ENCODE measurements around the gene SCN4A. TPM values are rescaled to one million over a fixed set of nuclear protein-coding genes. Genes with fewer than 3 reads are reported as not detected.

SCN4A gene
- total RNA-seq, 1 donor from 2014 or later, result 1.6 TPM

DNA sequence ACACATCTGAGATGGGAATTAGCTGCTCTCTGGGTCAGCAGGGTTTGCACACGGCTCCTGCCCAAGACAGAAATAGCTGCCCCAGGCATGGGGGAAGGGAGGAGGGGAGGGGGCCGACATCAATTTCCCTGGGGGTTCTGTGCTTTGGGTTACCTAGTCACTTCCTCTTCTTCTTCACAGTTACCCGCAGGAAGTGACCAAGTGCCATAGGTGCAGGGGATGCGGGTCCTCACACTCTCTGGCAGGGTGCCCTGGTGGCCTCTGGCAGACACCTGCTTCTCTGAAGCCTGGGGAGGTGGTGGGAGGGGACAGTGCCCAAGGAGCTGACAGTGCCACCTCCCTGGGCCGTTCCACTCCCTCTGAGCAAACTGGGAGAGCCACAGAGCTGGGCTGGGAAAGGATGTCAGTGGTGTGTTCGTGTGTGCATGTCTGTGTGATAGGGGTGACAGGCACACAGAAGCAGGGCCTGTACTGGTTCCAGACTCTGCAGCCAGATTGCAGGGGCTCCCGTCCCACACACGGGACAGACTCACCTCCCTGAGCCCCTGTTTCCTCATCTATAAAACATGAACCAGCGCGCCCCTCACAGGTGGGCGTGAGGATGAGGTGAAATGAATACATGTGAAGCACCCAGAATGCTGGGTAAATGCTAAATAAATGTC is 18.2 kb downstream of the SCN4A start:
- Mint-ChIP-seq H3K4me1 (peaks cover 4% of the 10 kb centered on the region), H3K4me3 (no peak overlapping the region), H3K9me3 (no peaks in the 10 kb centered on the region), H3K27me3 (ENCODE audit: low read depth) (no peaks in the 10 kb centered on the region), H3K27ac (ENCODE audit: unreplicated experiment) (no peak overlapping the region), H3K36me3 (ENCODE audit: low read depth) (no peaks in the 10 kb centered on the region)
- DNase-seq (ENCODE audit: low read depth, low spot score), result no peak
- TF ChIP-seq, protein P1, sequence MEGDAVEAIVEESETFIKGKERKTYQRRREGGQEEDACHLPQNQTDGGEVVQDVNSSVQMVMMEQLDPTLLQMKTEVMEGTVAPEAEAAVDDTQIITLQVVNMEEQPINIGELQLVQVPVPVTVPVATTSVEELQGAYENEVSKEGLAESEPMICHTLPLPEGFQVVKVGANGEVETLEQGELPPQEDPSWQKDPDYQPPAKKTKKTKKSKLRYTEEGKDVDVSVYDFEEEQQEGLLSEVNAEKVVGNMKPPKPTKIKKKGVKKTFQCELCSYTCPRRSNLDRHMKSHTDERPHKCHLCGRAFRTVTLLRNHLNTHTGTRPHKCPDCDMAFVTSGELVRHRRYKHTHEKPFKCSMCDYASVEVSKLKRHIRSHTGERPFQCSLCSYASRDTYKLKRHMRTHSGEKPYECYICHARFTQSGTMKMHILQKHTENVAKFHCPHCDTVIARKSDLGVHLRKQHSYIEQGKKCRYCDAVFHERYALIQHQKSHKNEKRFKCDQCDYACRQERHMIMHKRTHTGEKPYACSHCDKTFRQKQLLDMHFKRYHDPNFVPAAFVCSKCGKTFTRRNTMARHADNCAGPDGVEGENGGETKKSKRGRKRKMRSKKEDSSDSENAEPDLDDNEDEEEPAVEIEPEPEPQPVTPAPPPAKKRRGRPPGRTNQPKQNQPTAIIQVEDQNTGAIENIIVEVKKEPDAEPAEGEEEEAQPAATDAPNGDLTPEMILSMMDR (conservative IDR thresholded peaks at IDR 0.05), result no peak

DNA sequence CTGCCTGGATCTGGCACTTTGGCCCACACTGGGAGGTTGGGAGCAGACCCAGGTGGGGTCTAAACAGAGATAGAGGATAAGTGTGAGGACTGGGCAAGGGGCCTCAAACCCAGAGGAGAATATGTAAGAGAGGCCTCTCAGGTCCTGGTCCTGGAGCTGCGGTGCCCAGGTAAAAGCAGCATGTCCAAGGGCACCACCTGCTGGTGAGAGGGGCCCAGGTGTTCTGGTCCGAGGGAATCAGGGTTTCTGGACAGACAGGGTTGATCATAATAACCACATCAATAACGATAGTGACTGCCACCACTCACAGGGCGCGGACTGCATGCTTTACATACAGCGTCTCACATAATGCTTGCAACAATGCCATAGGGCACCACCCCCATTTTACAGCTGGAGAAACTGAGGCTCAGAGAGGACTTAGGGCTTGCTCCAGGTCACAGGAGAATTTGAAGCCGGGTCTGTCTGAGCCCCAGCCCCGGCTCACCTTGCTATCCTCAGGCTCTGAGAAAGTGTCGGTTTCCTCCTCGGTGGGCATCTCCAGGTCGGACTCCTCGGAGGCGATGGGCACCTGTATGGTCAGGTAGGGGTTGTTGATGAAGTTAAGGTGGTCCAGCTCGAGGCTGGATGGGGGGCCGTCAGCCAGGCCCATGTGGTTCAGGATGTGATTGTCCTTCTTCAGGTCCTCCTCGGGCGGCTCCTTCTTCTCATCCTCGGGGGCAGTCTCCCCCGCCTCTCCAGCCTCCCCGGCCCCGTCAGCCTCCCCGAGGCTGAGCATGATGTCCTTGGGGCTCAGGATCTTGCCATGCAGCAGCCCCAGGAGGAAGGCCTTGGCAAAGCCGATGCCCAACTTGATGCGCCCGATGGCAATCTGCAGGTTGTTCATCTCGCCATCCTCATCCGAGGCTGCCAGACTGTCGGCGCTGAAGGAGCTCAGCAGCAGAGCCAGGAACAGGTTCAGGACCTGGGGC is 21.5 kb downstream of the SCN4A start:
- H3K36me3 Mint-ChIP-seq (ENCODE audit: low read depth), result no peaks in the 10 kb centered on the region
- peaks cover 4% of the 10 kb centered on the region for H3K4me1 Mint-ChIP-seq
- H3K27ac Mint-ChIP-seq (ENCODE audit: unreplicated experiment), result no peak overlapping the region
- H3K9me3 Mint-ChIP-seq, result no peaks in the 10 kb centered on the region
- H3K27me3 Mint-ChIP-seq (ENCODE audit: low read depth), result no peaks in the 10 kb centered on the region
- H3K4me3 Mint-ChIP-seq, result no peak overlapping the region
- DNase-seq (ENCODE audit: low read depth, low spot score), result no peak
- TF ChIP-seq, protein P1 (conservative IDR thresholded peaks at IDR 0.05), result peak; percentile 56

DNA sequence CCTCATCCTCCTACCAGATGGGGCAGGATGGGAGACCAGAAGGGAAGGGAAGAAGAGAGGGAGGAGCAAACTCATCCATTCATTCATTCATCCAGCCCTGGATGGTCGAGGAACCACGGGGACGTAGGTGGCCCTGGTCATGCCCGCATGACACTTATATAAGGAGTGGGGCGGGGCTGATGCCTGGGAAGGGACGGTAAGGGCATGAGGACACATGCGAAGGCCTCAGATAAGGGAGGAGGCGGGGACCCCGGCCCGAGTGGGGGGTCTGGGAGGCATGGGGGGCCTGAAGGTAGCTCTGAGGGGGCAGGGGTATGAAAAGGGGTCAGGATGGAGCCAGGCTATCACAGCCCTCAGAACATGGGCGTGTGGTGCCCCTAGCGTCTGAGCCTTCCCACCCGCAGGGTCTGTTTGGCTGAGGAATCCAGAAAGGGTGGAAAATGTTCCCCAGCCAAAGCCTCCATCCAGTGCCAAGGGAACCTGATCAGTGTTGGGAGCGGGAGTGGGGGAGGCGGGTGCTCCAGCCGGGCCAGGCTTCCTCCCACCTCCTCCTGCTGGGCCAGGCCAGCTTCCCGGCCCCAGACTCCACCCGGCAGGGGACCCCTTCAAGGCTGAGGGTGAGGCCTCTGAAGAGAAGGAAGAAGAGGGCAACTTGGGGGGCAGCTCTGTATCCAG is 23.0 kb downstream of the SCN4A start:
- Mint-ChIP-seq H3K9me3 (no peaks in the 10 kb centered on the region), H3K4me1 (peaks cover 4% of the 10 kb centered on the region), H3K4me3 (no peak overlapping the region), H3K27me3 (ENCODE audit: low read depth) (no peaks in the 10 kb centered on the region), H3K36me3 (ENCODE audit: low read depth) (no peaks in the 10 kb centered on the region), H3K27ac (ENCODE audit: unreplicated experiment) (no peak overlapping the region)
- DNase-seq (ENCODE audit: low read depth, low spot score), result no peak
- TF ChIP-seq, protein P1 (conservative IDR thresholded peaks at IDR 0.05), result no peak

DNA sequence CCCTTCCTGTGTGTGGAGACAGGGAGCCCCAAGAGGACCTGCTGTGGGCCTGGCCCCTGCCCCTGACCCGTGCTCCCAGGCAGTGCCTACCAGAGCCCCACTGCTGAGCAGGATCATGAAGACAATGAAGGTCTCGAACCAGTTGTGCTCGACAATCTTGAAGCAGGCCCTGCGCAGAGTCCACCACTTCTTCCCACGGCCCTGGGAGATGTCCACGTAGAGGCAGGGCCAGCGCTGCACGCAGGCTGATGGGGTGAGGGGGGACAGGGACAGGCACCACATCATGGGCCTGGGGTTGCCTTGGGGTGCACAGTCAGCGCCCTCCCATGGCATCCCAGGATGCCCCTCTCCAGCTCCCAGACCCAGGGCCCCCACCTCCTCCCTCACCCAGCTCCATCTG is 24.2 kb downstream of the SCN4A start:
- no peaks in the 10 kb centered on the region for H3K27me3 Mint-ChIP-seq (ENCODE audit: low read depth)
- H3K27ac Mint-ChIP-seq (ENCODE audit: unreplicated experiment), result no peak overlapping the region
- H3K4me1 Mint-ChIP-seq, result no peaks in the 10 kb centered on the region
- TF ChIP-seq, protein P1 (conservative IDR thresholded peaks at IDR 0.05), result no peak
- H3K9me3 Mint-ChIP-seq, result no peaks in the 10 kb centered on the region
- H3K4me3 Mint-ChIP-seq, result no peak overlapping the region
- H3K36me3 Mint-ChIP-seq (ENCODE audit: low read depth), result no peaks in the 10 kb centered on the region
- no peak for DNase-seq (ENCODE audit: low read depth, low spot score)

DNA sequence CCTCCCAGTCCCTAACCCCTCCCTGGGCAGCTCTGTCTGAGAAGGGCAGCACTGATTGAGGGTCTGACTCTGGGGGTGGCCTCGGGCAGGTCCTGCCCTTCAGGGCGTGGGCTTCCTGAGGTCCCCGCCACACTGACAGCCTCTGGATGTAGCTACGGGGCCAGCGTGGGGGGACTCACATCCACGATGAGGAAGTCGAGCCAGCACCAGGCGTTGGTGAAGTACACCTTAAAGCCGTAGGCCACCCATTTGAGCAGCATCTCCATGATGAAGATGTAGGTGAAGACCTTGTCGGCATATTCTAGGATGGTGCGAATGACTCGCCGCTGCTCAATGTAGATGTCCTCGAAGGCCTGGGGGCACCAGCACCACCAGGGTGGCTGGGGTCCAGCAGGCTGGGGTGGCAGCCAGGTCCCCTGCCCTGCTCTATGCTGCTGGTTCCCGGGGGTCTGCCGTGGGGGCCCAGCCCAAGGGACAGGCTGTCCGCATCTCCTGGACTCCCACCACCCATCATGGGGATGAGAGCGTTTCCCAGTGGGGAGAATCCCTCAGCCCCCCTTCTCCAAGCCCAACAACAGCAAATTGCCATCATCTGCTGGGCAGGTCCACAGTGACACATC is 24.9 kb downstream of the SCN4A start:
- DNase-seq (ENCODE audit: low read depth, low spot score), result no peak
- Mint-ChIP-seq H3K36me3 (ENCODE audit: low read depth) (no peaks in the 10 kb centered on the region), H3K27me3 (ENCODE audit: low read depth) (no peaks in the 10 kb centered on the region), H3K4me3 (no peak overlapping the region), H3K27ac (ENCODE audit: unreplicated experiment) (no peak overlapping the region), H3K9me3 (no peaks in the 10 kb centered on the region), H3K4me1 (no peaks in the 10 kb centered on the region)
- TF ChIP-seq, protein P1 (conservative IDR thresholded peaks at IDR 0.05), result no peak
